ENCODE measurements around the gene GPC2.
"Not testable (repeated sequence)": the region's sequence is repeated elsewhere in the genome, so short reads cannot be mapped to it uniquely, and the experiment has no call there.

The GPC2 gene

GRCh38 chr7:100153708-100154535 is 23.3 kb downstream of the GPC2 start:
- Mint-ChIP-seq H3K27ac (peak overlapping the region; percentile 66), H3K4me3 (no peak overlapping the region), H3K4me1 (ENCODE audit: low read depth) (peaks cover 58% of the 10 kb centered on the region), H3K27me3 (no peaks in the 10 kb centered on the region), H3K36me3 (peaks cover 4% of the 10 kb centered on the region), H3K9me3 (ENCODE audit: low read depth) (no peaks in the 10 kb centered on the region)

- peaks cover 64% of the 10 kb centered on the region for H3K4me1 Mint-ChIP-seq (ENCODE audit: low read depth)
- H3K36me3 Mint-ChIP-seq, result peaks cover 4% of the 10 kb centered on the region
- no peaks in the 10 kb centered on the region for H3K27me3 Mint-ChIP-seq
- peak overlapping the region; percentile 10 for H3K4me3 Mint-ChIP-seq
- H3K27ac Mint-ChIP-seq, result peak overlapping the region; percentile 66
- no peaks in the 10 kb centered on the region for H3K9me3 Mint-ChIP-seq (ENCODE audit: low read depth)
Observed at GRCh38 chr7:100152937-100153666, 24.1 kb downstream of the GPC2 start.

- no peaks in the 10 kb centered on the region for H3K27me3 Mint-ChIP-seq
- H3K36me3 Mint-ChIP-seq, result peaks cover 4% of the 10 kb centered on the region
- no peaks in the 10 kb centered on the region for H3K9me3 Mint-ChIP-seq (ENCODE audit: low read depth)
- H3K27ac Mint-ChIP-seq, result peak overlapping the region; percentile 66
- H3K4me1 Mint-ChIP-seq (ENCODE audit: low read depth), result peaks cover 61% of the 10 kb centered on the region
- no peak overlapping the region for H3K4me3 Mint-ChIP-seq
Observed at GRCh38 chr7:100152404-100152803, 24.8 kb downstream of the GPC2 start.

GRCh38 chr7:100148559-100149328 is 28.4 kb downstream of the GPC2 start, which contains the start of gene LAMTOR4:
Gene LAMTOR4 (plus strand): TSS chr7:100148918. CDS start chr7:100148973, 55 bp downstream.
- peak within 1 kb of the TSS; percentile 92 for H3K27ac Mint-ChIP-seq
- no peaks in the 10 kb centered on the region for H3K9me3 Mint-ChIP-seq (ENCODE audit: low read depth)
- H3K4me3 Mint-ChIP-seq, result peak within 1 kb of the TSS; percentile 95
- H3K27me3 Mint-ChIP-seq, result no peaks in the 10 kb centered on the region
- peaks cover 4% of the 10 kb centered on the region for H3K36me3 Mint-ChIP-seq
- peaks cover 36% of the 10 kb centered on the region for H3K4me1 Mint-ChIP-seq (ENCODE audit: low read depth)

GRCh38 chr7:100148225-100148558 is 29.0 kb downstream of the GPC2 start:
- peaks cover 33% of the 10 kb centered on the region for H3K4me1 Mint-ChIP-seq (ENCODE audit: low read depth)
- peak overlapping the region; percentile 92 for H3K27ac Mint-ChIP-seq
- no peaks in the 10 kb centered on the region for H3K9me3 Mint-ChIP-seq (ENCODE audit: low read depth)
- H3K27me3 Mint-ChIP-seq, result no peaks in the 10 kb centered on the region
- peak overlapping the region; percentile 95 for H3K4me3 Mint-ChIP-seq
- peaks cover 4% of the 10 kb centered on the region for H3K36me3 Mint-ChIP-seq

- Mint-ChIP-seq H3K27me3 (no peaks in the 10 kb centered on the region), H3K36me3 (peaks cover 4% of the 10 kb centered on the region), H3K4me1 (ENCODE audit: low read depth) (peaks cover 29% of the 10 kb centered on the region), H3K4me3 (no peak overlapping the region), H3K27ac (no peak overlapping the region), H3K9me3 (ENCODE audit: low read depth) (no peaks in the 10 kb centered on the region)
Observed at GRCh38 chr7:100147278-100147677, 29.9 kb downstream of the GPC2 start.

- peaks cover 21% of the 10 kb centered on the region for H3K4me1 Mint-ChIP-seq (ENCODE audit: low read depth)
- not testable (repeated sequence) for H3K27me3 Mint-ChIP-seq; H3K27ac Mint-ChIP-seq; H3K4me3 Mint-ChIP-seq; H3K36me3 Mint-ChIP-seq; H3K9me3 Mint-ChIP-seq (ENCODE audit: low read depth)
Observed at GRCh38 chr7:100146350-100146749, 30.8 kb downstream of the GPC2 start.

GRCh38 chr7:100142461-100142860 is 34.7 kb downstream of the GPC2 start:
- H3K4me3 Mint-ChIP-seq, result no peak overlapping the region
- H3K9me3 Mint-ChIP-seq (ENCODE audit: low read depth), result no peaks in the 10 kb centered on the region

GRCh38 chr7:100141555-100141949 is 35.6 kb downstream of the GPC2 start:
- no peak overlapping the region for H3K27ac Mint-ChIP-seq
- H3K4me3 Mint-ChIP-seq, result no peak overlapping the region
- no peaks in the 10 kb centered on the region for H3K27me3 Mint-ChIP-seq
- H3K4me1 Mint-ChIP-seq (ENCODE audit: low read depth), result peaks cover 11% of the 10 kb centered on the region
- no peaks in the 10 kb centered on the region for H3K9me3 Mint-ChIP-seq (ENCODE audit: low read depth)
- H3K36me3 Mint-ChIP-seq, result peaks cover 2% of the 10 kb centered on the region

More at GRCh38 chr7:100142461-100142860, 34.7 kb downstream of the GPC2 start:
- Mint-ChIP-seq H3K4me1 (ENCODE audit: low read depth) (peaks cover 11% of the 10 kb centered on the region), H3K27ac (no peak overlapping the region), H3K27me3 (no peaks in the 10 kb centered on the region), H3K36me3 (peaks cover 2% of the 10 kb centered on the region)

- no peaks in the 10 kb centered on the region for H3K27me3 Mint-ChIP-seq
- no peaks in the 10 kb centered on the region for H3K9me3 Mint-ChIP-seq (ENCODE audit: low read depth)
- peaks cover 2% of the 10 kb centered on the region for H3K36me3 Mint-ChIP-seq
- peak overlapping the region; percentile 76 for H3K27ac Mint-ChIP-seq
- peaks cover 11% of the 10 kb centered on the region for H3K4me1 Mint-ChIP-seq (ENCODE audit: low read depth)
- no peak overlapping the region for H3K4me3 Mint-ChIP-seq
Observed at GRCh38 chr7:100137851-100138760, 39.1 kb downstream of the GPC2 start.

GRCh38 chr7:100132697-100133151 is 44.5 kb downstream of the GPC2 start:
- Mint-ChIP-seq H3K27me3 (no peaks in the 10 kb centered on the region), H3K9me3 (ENCODE audit: low read depth) (no peaks in the 10 kb centered on the region), H3K4me3 (no peak overlapping the region), H3K27ac (no peak overlapping the region), H3K36me3 (no peaks in the 10 kb centered on the region), H3K4me1 (ENCODE audit: low read depth) (peaks cover 19% of the 10 kb centered on the region)

GRCh38 chr7:100132126-100132525 is 45.1 kb downstream of the GPC2 start:
- no peaks in the 10 kb centered on the region for H3K36me3 Mint-ChIP-seq
- H3K27ac Mint-ChIP-seq, result no peak overlapping the region
- no peaks in the 10 kb centered on the region for H3K27me3 Mint-ChIP-seq
- peaks cover 18% of the 10 kb centered on the region for H3K4me1 Mint-ChIP-seq (ENCODE audit: low read depth)
- H3K9me3 Mint-ChIP-seq (ENCODE audit: low read depth), result no peaks in the 10 kb centered on the region
- H3K4me3 Mint-ChIP-seq, result no peak overlapping the region

- H3K36me3 Mint-ChIP-seq, result no peaks in the 10 kb centered on the region
- H3K27me3 Mint-ChIP-seq, result no peaks in the 10 kb centered on the region
- no peaks in the 10 kb centered on the region for H3K9me3 Mint-ChIP-seq (ENCODE audit: low read depth)
- H3K4me1 Mint-ChIP-seq (ENCODE audit: low read depth), result peaks cover 26% of the 10 kb centered on the region
- H3K4me3 Mint-ChIP-seq, result no peak overlapping the region
- H3K27ac Mint-ChIP-seq, result no peak overlapping the region
Observed at GRCh38 chr7:100130608-100131453, 46.4 kb downstream of the GPC2 start.

Measured in activated naive CD8-positive, alpha-beta T cell (primary cell).